Ectodermal cell (in vitro differentiated cells): Measurements from ENCODE around the gene LRRN4. TPM values are rescaled to one million over a fixed set of nuclear protein-coding genes. Genes with fewer than 3 reads are reported as not detected.

ENCODE experiments used
- H3K27ac ChIP-seq: 2 replicates; pipeline ENCODE4 v1.7.0; 2013; ENCODE audit warnings: mild to moderate bottlenecking, low read depth, low read length; ENCODE audit not compliant: insufficient read depth, poor library complexity, severe bottlenecking
- H3K27me3 ChIP-seq: 2 replicates; pipeline ENCODE4 v1.7.0; 2013; ENCODE audit warnings: mild to moderate bottlenecking, low read length; ENCODE audit not compliant: insufficient read depth, control insufficient read depth, poor library complexity, severe bottlenecking
- H3K36me3 ChIP-seq: one replicate; pipeline ENCODE4 v1.7.0; 2013; ENCODE audit warnings: low read length; ENCODE audit not compliant: control insufficient read depth, insufficient read depth
- H3K4me1 ChIP-seq: one replicate; pipeline ENCODE4 v1.7.0; 2013; ENCODE audit warnings: low read length; ENCODE audit not compliant: control insufficient read depth, insufficient read depth
- H3K4me3 ChIP-seq: 2 replicates; pipeline ENCODE4 v1.7.0; 2013; ENCODE audit warnings: low read depth, low read length, control low read depth; ENCODE audit not compliant: insufficient read depth
- H3K9me3 ChIP-seq: 2 replicates; pipeline ENCODE4 v1.7.0; 2013; ENCODE audit warnings: mild to moderate bottlenecking, low read length, moderate library complexity; ENCODE audit not compliant: control insufficient read depth
- WGBS, 2 experiments: methylation state at CpG; one replicate each; pipeline ENCODE4 v1.1.7; 2013; ENCODE audit warnings: missing lambda C conversion rate in 2 of 2; 5-methylcytosine and 5-hydroxymethylcytosine counted together
- polyA plus RNA-seq, 4 experiments: library from polyadenylated mRNA; stranded (reverse); fragments of 50-300 nt; gene quantifications; one replicate each; pipeline ENCODE4 v1.2.3, GENCODE V29; 2013

The LRRN4 gene
- 0.81 TPM for polyA plus RNA-seq (2013, experiment 1 of 4)
- 0.46 TPM for polyA plus RNA-seq (2013, experiment 2 of 4)
- 2.0 TPM for polyA plus RNA-seq (2013, experiment 3 of 4)
- 1.1 TPM for polyA plus RNA-seq (2013, experiment 4 of 4)

GRCh38 chr20:6053776-6054688 lies at the start of gene LRRN4:
Gene LRRN4 (minus strand): TSS chr20:6054060. CDS start chr20:6052799, 1,261 bp downstream.
- H3K27ac ChIP-seq: no peak within 1 kb of the TSS

GRCh38 chr20:6103301-6103700 lies 49.4 kb upstream of the LRRN4 start:
- Histone ChIP-seq H3K9me3 (no peaks in the 10 kb centered on the region), H3K27ac (no peak overlapping the region), H3K27me3 (no peaks in the 10 kb centered on the region), H3K4me3 (no peak overlapping the region), H3K36me3 (no peaks in the 10 kb centered on the region), H3K4me1 (no peaks in the 10 kb centered on the region)
- WGBS, 2 experiments: 100% methylated on average over 1 of the region's 1 CpG; no CpG with 5 or more reads in 1 of the 2 experiments

More at GRCh38 chr20:6053776-6054688, at the start of gene LRRN4:
- WGBS, 2 experiments: 57 to 62% methylated on average over 11 to 12 of the region's 13 CpGs
- H3K9me3 ChIP-seq: no peaks in the 10 kb centered on the region
- H3K4me3 ChIP-seq: no peak within 1 kb of the TSS
- H3K36me3 ChIP-seq: no peaks in the 10 kb centered on the region
- H3K4me1 ChIP-seq: peaks cover 10% of the 10 kb centered on the region
- H3K27me3 ChIP-seq: peaks cover 52% of the 10 kb centered on the region

GRCh38 chr20:6101346-6101745 lies 47.5 kb upstream of the LRRN4 start:
- Histone ChIP-seq H3K27ac (no peak overlapping the region), H3K9me3 (no peaks in the 10 kb centered on the region), H3K27me3 (no peaks in the 10 kb centered on the region), H3K4me3 (no peak overlapping the region), H3K36me3 (no peaks in the 10 kb centered on the region), H3K4me1 (no peaks in the 10 kb centered on the region)
- 83 to 97% methylated on average over 2 of the region's 2 CpGs for WGBS, 2 experiments

- Histone ChIP-seq H3K27me3 (no peaks in the 10 kb centered on the region), H3K4me1 (no peaks in the 10 kb centered on the region), H3K4me3 (no peak overlapping the region), H3K27ac (no peak overlapping the region), H3K36me3 (no peaks in the 10 kb centered on the region), H3K9me3 (no peaks in the 10 kb centered on the region)
- WGBS, 2 experiments: 57 to 71% methylated on average over 2 of the region's 2 CpGs
Measured at GRCh38 chr20:6100246-6100645, 46.4 kb upstream of the LRRN4 start.

GRCh38 chr20:6099819-6100218 lies 46.0 kb upstream of the LRRN4 start:
- Histone ChIP-seq H3K27me3 (no peaks in the 10 kb centered on the region), H3K4me3 (no peak overlapping the region), H3K4me1 (no peaks in the 10 kb centered on the region), H3K27ac (no peak overlapping the region), H3K9me3 (no peaks in the 10 kb centered on the region), H3K36me3 (no peaks in the 10 kb centered on the region)

GRCh38 chr20:6095409-6095808 lies 41.5 kb upstream of the LRRN4 start:
- no peaks in the 10 kb centered on the region for H3K9me3 ChIP-seq
- no peak overlapping the region for H3K4me3 ChIP-seq
- WGBS, 2 experiments: 91 to 97% methylated on average over 3 to 5 of the region's 5 CpGs
- H3K36me3 ChIP-seq: no peaks in the 10 kb centered on the region
- H3K27ac ChIP-seq: no peak overlapping the region
- no peaks in the 10 kb centered on the region for H3K27me3 ChIP-seq
- H3K4me1 ChIP-seq: no peaks in the 10 kb centered on the region

GRCh38 chr20:6094565-6094964 lies 40.7 kb upstream of the LRRN4 start:
- Histone ChIP-seq H3K4me1 (no peaks in the 10 kb centered on the region), H3K36me3 (no peaks in the 10 kb centered on the region), H3K9me3 (no peaks in the 10 kb centered on the region), H3K27me3 (no peaks in the 10 kb centered on the region), H3K4me3 (no peak overlapping the region), H3K27ac (no peak overlapping the region)
- WGBS, 2 experiments: 88 to 91% methylated on average over 3 to 4 of the region's 4 CpGs

- H3K36me3 ChIP-seq: no peaks in the 10 kb centered on the region
- H3K4me3 ChIP-seq: no peak overlapping the region
- no peak overlapping the region for H3K27ac ChIP-seq
- H3K9me3 ChIP-seq: no peaks in the 10 kb centered on the region
- no peaks in the 10 kb centered on the region for H3K27me3 ChIP-seq
- WGBS, 2 experiments: 88 to 94% methylated on average over 3 of the region's 3 CpGs
- H3K4me1 ChIP-seq: no peaks in the 10 kb centered on the region
Measured at GRCh38 chr20:6094063-6094462, 40.2 kb upstream of the LRRN4 start.

GRCh38 chr20:6091661-6092060 lies 37.8 kb upstream of the LRRN4 start:
- 90 to 94% methylated on average over 8 of the region's 8 CpGs for WGBS, 2 experiments
- H3K27ac ChIP-seq: no peak overlapping the region

GRCh38 chr20:6086868-6087267 lies 33.0 kb upstream of the LRRN4 start:
- no peaks in the 10 kb centered on the region for H3K27me3 ChIP-seq
- no peak overlapping the region for H3K27ac ChIP-seq
- 89 to 99% methylated on average over 2 of the region's 2 CpGs for WGBS, 2 experiments
- no peaks in the 10 kb centered on the region for H3K4me1 ChIP-seq
- H3K9me3 ChIP-seq: no peaks in the 10 kb centered on the region
- no peaks in the 10 kb centered on the region for H3K36me3 ChIP-seq
- no peak overlapping the region for H3K4me3 ChIP-seq

More at GRCh38 chr20:6091661-6092060, 37.8 kb upstream of the LRRN4 start:
- H3K27me3 ChIP-seq: no peaks in the 10 kb centered on the region
- no peaks in the 10 kb centered on the region for H3K36me3 ChIP-seq
- no peak overlapping the region for H3K4me3 ChIP-seq
- no peaks in the 10 kb centered on the region for H3K9me3 ChIP-seq
- H3K4me1 ChIP-seq: no peaks in the 10 kb centered on the region
